ENCODE data around the gene TNNC1.
A peak's percentile ranks its signal among the peaks of the same experiment; 100 is the strongest.

TNNC1 gene

GRCh38 chr3:52428151-52429005 is 25.5 kb downstream of the TNNC1 start:
- DNase-seq = peak; percentile 74

DNA sequence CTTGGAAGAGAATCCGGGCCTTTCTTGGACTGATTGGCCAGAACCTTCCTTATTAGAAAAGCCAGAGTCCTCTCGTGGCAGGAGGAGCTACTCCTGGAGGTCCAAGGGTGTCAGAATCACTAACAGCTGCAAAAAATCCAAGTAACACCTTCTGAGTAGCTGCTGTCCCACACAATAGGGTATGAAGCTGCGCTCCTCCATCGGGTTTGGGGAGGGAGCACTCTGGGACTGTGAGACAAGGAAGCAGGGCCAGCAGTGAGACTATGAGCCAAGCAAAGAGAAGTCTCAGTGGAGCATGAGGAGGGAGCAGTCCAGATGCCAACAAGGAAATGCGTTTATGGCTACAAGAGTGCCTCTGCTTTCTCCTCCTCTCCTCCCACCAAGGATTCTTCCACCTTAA is 30.7 kb downstream of the TNNC1 start:
- no peak for DNase-seq

DNA sequence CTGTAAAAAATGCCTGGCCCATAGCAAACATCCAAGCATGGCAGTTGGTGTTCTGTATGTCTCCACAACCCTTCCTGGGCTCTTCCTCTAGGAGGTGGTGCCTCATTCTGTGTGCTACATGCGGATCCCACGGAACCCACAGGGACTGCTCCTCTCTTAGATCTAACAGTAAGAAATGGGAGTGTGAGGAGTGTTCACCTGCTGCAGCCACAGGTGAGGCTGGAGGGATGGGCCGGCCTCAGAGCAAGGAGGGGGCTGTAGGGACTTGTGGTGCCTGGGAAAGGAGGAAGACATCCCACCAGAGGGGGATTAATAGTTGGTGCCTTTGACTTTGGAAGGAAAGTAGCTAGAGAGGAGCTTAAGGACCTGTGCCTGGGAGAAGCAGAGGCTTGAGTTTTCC is 31.2 kb downstream of the TNNC1 start:
- DNase-seq = no peak

DNA sequence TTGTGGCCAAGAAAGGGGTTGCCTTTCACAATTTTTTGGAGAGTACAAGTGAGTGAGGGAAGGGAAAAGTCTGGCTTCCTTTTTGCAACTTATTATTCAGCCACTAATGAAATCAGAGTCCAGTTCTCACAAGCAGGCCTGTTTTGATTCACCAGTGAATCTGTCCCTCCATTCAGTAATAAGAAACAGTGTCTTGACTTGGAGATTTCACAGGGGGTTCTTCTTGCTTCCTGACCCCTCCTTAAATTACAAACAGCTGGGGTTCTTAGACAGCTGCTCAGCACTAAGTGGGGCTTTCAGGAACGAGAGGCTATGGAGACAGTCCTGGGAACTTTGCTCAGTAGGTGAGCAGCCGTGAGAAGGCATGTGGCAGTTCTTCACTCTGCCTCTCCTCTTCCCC is 33.5 kb downstream of the TNNC1 start:
- DNase-seq = no peak

DNA sequence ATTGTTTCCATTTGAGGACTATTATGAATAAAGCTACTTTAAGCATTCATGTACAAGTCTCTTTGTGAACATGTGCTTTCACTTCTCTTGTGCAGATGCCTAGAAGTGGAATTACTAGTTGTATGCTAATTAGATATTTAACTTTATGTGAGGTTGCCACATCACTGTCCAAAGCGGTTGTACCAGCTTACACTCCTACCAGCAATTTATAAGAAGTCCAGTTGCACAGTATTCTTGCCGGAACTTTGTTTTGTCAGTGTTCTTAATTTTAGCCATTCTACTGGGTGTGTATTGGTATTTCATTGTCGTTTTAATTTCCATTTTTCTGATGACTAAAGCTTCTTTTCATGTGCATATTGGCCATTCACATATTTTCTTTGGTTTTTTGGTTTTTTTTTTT is 38.0 kb downstream of the TNNC1 start:
- no peak for DNase-seq

DNA sequence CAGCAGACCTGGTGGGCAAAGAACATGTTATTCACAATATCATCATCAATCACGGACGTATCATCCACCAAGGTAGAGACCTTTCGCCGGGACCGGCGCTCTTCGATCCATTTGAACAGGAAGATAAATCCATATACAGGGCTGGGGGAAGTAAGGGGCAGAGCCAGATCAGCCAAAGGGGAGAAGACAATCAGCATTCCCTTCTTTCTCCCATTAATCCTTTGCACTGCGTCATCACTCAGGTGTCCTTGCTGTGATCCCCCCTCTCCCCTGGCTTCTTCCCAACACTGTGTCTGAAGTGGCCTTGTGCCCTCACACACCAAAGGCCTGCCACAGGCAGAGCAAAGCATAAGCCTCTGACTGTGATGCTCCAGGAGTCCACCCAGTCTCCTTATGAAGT is 45.4 kb downstream of the TNNC1 start:
- no peak for DNase-seq

DNA sequence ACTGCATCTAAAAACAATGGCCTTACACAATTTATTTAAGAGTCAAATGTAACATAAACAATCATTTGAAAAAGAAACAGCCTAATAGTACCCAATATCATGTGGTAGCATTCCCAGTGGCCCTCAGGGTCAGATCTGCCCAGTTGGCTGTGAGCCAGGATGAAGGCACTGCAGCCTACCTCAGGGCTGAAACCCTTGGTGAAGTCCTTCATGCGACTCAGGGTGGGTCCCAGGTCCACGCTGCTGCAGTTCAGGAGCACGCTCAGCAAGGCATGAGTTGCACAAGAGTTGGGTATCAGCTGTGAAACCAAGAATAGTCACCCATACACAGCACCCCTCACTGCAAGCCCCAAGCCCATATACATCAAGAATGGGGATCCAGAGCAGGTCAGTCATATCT is 46.1 kb downstream of the TNNC1 start:
- no peak for DNase-seq

GRCh38 chr3:52406791-52407510 is 46.9 kb downstream of the TNNC1 start:
- DNase-seq = no peak

DNA sequence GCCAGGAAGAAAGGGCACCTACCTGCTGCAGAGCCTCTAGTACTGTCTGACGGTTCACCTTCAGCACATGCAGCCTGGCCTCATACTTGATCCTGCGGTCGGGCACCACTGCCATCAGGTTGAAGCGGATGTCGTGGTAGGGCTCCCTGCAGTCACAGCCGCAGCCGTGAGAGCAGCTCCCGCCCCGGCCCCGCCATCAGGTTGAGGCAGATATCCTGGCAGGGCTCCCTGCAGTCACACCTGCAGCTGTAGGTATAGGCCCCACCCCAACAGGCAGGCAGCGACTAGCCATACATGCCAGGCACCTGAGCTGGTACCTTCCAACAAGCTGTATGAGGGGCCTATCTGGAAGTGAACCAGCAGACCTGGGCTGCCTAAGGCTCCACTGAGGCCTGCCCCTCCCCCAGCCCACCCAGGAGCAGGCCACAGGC is 47.6 kb downstream of the TNNC1 start:
- DNase-seq = no peak

DNA sequence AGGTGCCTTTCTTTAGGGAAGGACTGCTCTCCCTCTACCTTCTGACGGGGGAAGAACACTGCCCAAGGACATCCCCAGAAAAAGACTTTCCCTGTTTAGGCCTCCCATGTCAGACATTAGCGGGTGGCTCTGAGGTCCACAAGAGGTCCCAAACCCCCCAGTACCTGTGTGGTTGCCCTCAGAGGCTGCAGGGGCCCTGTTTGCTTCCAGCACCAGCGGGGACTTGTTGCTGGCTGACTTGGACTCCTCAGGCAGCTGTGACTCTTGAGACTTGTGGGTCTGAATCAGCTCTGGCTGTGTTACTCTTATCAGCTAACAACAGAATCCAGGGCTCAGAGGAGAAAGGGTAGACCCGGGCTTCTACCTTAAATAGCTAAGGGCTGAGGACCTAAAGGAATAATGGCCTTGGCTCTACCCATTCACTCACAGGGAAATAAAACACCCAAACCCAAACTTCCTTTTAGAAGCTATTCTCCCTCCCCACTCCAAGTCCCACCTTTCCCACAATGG is 48.2 kb downstream of the TNNC1 start:
- no peak for DNase-seq

GRCh38 chr3:52405066-52405465 is 48.8 kb downstream of the TNNC1 start:
- no peak for DNase-seq

GRCh38 chr3:52404391-52404790 is 49.5 kb downstream of the TNNC1 start:
- DNase-seq = no peak

- no peak for DNase-seq
These were observed 49.9 kb downstream of the TNNC1 start for GRCh38 chr3:52403955-52404354.

- no peak for DNase-seq
These were observed 50.5 kb downstream of the TNNC1 start for GRCh38 chr3:52403271-52403841.

DNA sequence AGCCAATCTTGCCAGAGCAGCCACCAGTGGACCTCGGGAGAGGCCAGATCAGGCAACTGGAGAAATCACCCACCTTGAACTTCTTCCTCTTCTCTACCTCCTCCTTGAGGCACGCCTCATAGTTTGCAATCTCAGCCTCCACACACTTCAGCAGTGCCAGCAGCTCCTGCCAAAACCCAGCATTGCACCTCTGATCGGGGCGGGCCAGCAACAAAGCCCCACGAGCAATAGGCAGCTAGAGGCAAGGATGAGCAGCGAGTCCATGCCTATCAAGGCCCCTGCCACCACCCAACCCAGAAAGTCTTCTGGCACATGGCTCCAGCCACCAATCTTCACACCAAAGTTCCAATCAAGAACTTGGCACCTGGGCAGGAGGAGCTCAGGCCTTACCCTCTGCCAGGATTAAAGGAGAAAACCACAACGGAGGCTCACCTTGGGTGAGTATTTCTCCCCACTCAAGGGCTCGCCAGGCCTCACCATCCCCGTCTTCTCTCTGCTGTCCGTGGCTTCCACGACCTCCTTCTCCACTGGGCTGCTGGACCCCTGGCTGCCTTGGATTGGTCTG is 51.1 kb downstream of the TNNC1 start:
- no peak for DNase-seq

DNA sequence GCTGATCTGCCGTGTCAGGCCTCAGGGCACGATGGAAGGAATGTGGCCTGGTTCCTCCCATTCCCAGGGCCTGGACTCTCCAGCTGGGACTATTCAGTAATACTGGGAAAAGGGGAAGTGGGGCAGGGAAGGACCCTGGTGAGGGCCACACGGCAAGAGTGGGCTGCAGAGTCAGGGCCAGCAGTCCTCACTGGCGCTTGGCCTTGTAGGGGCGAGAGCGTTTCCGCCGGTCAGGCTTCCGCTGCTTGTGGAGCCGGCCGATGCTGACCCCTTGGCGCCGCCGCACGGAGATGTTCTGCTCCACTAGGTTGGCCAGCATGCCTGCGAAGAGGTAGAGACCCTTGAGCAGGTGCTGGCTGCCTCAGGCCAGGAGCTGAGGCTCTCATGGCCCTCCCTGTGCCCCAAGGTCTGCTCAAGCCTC is 51.7 kb downstream of the TNNC1 start:
- no peak for DNase-seq

DNA sequence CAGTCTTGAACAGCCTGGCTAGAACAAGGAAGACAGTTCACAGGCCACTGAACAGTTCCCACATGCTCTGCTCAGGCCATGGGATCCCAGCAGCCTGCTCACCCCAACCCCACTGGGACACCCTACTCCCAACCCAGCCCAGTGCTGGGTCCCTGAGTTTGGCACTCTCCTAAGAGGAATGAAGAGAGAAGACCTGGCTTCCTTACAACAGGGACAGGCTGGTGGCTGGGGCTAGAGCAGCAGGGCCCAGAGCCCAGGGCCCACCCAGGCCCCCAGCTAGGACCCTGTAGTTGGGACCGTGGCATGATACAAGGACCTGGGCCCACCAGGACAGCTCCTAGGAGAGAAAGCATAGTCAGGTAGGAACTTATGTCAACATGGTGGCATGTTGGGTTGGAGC is 52.3 kb downstream of the TNNC1 start:
- DNase-seq = no peak
